Lung (tissue), 12 donors: Measurements from ENCODE around the gene MARS1. TPM values are rescaled to one million over a fixed set of nuclear protein-coding genes. Genes with fewer than 3 reads are reported as not detected.

Source experiments
- ATAC-seq: fragments of 200-7000 bp; cut with Tn5 transposase; one replicate; pipeline ENCODE4 v1.9.1; 2020; ENCODE audit warnings: moderate number of reproducible peaks; ENCODE audit not compliant: insufficient read depth, low FRiP score
- DNase-seq, 3 donors: peaks; one replicate each; pipeline ENCODE4 v3.0.0-alpha.2; 2013 to 2017
- H3K27ac ChIP-seq, 2 donors: one replicate each; pipeline ENCODE4 v1.5.1; 2013; ENCODE audit warnings: mild to moderate bottlenecking in 2 of 2, moderate library complexity in 2 of 2, control low read depth in 1 of 2, inconsistent platforms in 1 of 2, low read depth in 1 of 2, low read length in 1 of 2
- H3K27me3 ChIP-seq, 3 donors: one replicate each; pipeline ENCODE4 v1.5.1; 2013; ENCODE audit warnings: low read length in 2 of 3; ENCODE audit not compliant: control insufficient read depth in 3 of 3, insufficient read depth in 3 of 3
- H3K36me3 ChIP-seq, 4 donors: one replicate each; pipeline ENCODE4 v1.5.1; 2013; ENCODE audit warnings: low read length in 4 of 4, mild to moderate bottlenecking in 1 of 4, moderate library complexity in 1 of 4; ENCODE audit not compliant: control insufficient read depth in 4 of 4, insufficient read depth in 4 of 4
- H3K4me1 ChIP-seq, 5 donors: one replicate each; pipeline ENCODE4 v1.5.1; 2013; ENCODE audit warnings: low read length in 5 of 5, mild to moderate bottlenecking in 2 of 5, moderate library complexity in 1 of 5; ENCODE audit not compliant: control insufficient read depth in 5 of 5, insufficient read depth in 5 of 5
- H3K4me3 ChIP-seq: one replicate; pipeline ENCODE4 v1.5.1; 2013; ENCODE audit warnings: mild to moderate bottlenecking, control low read depth, moderate library complexity
- H3K9ac ChIP-seq, 2 donors: one replicate each; pipeline ENCODE4 v1.5.1; 2013; ENCODE audit warnings: low read length in 2 of 2, control low read depth in 1 of 2; ENCODE audit not compliant: insufficient read depth in 1 of 2
- H3K9me3 ChIP-seq, 4 donors: one replicate each; pipeline ENCODE4 v1.5.1; 2013; ENCODE audit warnings: low read length in 3 of 4, mild to moderate bottlenecking in 1 of 4, moderate library complexity in 1 of 4; ENCODE audit not compliant: control insufficient read depth in 4 of 4, insufficient read depth in 3 of 4
- WGBS, 2 donors: extraction: QIAGEN DNeasy Blood & Tissue Kit; methylation state at CpG; one replicate each; pipeline ENCODE4 v1.1.7; 2013; 5-methylcytosine and 5-hydroxymethylcytosine counted together
- polyA plus RNA-seq, 2 donors: library from polyadenylated mRNA; stranded (reverse); fragments of 200-250 nt; gene quantifications; one replicate each; pipeline ENCODE4 v1.2.1, GENCODE V29; 2013
- total RNA-seq, 2 donors: library from RNA; depleted of rRNA in 1 of 2; stranded (reverse); fragments of >200 nt in 1 of 2; gene quantifications; one replicate each; pipeline ENCODE4 v1.2.1, GENCODE V29; 2014 to 2021
- TF ChIP-seq, protein P1 (sequence below): IDR thresholded peaks from 2 replicates; pipeline ENCODE4 v1.5.1; 2012; ENCODE audit warnings: mild to moderate bottlenecking; ENCODE audit errors: control extremely low read depth, extremely low read depth
- donor health status: control.
- donor health status: control.
- donor health status: Bipolar disorder and iron deficiency.
- donor health status: healthy.
- donor health status: DM: yes; HTN: yes; CAD: no.

The MARS1 gene
- total and polyA plus RNA-seq, 4 donors = 55.9 to 213 (median 125) TPM

DNA sequence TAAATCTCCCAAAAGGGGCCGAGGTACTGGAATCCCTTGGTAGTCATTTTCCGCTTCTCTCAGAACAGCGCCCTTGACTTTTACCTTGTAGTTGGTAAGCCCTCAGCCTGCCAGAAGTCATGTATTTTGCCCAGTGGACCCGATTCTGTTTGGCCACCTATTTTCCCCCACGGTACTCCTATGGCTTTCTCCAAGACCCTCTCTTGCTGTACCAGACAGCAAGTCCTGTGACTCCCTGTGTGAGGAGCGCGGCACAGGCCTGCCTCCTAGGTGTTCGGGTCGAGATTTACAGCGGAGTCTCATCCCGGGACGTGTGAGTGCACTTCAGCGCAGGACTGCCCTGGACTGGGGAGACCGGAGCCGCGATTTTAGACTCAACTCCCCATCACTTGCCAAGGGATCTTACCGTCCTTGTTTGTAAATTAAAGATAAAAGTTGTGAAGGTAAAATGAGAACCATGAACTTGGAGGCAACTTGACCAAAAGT, 33.7 kb downstream of the MARS1 start:
- peak in 1 of 3 donors; percentile 60 for DNase-seq
- Histone ChIP-seq H3K9me3 (no peaks in the 10 kb centered on the region), H3K27ac (peak overlapping the region; percentile 97 to 98), H3K9ac (peak overlapping the region in 1 of 2 donors; percentile 91), H3K36me3 (peaks cover 0 to 37% (median 18%) of the 10 kb centered on the region in 4 donors), H3K4me3 (no peak overlapping the region), H3K4me1 (peaks cover 4 to 50% (median 34%) of the 10 kb centered on the region in 5 donors), H3K27me3 (no peaks in the 10 kb centered on the region)
- 41 to 49% methylated on average over 17 of the region's 17 CpGs for WGBS, 2 donors
- TF ChIP-seq, protein P1, sequence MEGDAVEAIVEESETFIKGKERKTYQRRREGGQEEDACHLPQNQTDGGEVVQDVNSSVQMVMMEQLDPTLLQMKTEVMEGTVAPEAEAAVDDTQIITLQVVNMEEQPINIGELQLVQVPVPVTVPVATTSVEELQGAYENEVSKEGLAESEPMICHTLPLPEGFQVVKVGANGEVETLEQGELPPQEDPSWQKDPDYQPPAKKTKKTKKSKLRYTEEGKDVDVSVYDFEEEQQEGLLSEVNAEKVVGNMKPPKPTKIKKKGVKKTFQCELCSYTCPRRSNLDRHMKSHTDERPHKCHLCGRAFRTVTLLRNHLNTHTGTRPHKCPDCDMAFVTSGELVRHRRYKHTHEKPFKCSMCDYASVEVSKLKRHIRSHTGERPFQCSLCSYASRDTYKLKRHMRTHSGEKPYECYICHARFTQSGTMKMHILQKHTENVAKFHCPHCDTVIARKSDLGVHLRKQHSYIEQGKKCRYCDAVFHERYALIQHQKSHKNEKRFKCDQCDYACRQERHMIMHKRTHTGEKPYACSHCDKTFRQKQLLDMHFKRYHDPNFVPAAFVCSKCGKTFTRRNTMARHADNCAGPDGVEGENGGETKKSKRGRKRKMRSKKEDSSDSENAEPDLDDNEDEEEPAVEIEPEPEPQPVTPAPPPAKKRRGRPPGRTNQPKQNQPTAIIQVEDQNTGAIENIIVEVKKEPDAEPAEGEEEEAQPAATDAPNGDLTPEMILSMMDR = no peak
- ATAC-seq = no peak

DNA sequence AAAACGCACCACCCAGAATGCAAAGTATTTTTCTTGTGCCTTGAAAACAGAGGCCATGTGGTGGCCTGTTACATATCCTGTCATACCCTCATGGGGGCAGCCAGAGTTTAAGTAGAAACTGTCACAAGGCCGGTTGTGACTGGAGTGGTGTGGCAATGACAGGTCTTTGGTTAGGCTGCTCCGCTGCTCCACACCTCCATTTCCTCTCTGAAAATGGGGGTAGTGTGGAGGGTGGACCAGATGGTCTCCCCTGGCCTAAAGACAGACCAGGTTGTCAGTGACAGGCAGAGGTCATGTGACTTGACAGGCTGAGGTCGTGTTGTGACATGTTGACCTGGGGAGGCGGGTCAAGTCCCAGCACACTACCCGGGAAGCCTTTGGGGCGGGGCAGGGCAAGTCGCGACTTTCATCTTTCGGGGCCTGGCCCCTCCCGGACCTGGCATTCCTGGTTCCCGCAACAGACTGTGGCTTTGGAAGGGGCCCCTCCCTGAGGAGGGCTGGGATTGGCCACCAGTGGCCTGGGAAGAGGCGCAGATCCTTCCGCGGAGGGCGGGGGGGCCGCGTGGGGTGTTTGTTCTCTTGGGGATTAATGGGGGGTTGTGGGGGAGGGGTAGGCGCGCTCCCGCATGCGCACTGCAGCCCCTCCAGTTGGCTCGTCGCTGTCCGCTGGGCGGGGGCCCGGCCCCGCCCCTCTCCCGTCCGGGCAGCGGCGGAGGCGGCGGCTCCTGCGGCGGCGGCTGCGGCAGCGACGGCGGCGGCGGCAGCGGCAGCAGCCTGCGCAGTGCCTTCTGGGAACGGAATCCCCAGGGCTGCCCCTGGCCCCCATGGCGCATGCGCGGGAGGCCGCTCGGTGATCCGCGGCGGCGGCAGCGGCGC, 34.4 kb downstream of the MARS1 start, which contains the start of gene MBD6:
TSS of gene MBD6 (plus strand) at position 814 of the 876 bp plus-strand sequence. CDS start 1,480 bp downstream, outside the sequence.
- H3K4me3 ChIP-seq = peak within 1 kb of the TSS; percentile 59
- no peaks in the 10 kb centered on the region for H3K27me3 ChIP-seq
- peak within 1 kb of the TSS; percentile 87 to 91 for H3K9ac ChIP-seq
- no peaks in the 10 kb centered on the region for H3K9me3 ChIP-seq
- TF ChIP-seq, protein P1 = no peak
- peak within 1 kb of the TSS; percentile 97 to 98 for H3K27ac ChIP-seq
- peak; percentile 94 to 95 (median 95) for DNase-seq
- H3K4me1 ChIP-seq = peaks cover 4 to 50% (median 34%) of the 10 kb centered on the region in 5 donors
- H3K36me3 ChIP-seq = peaks cover 3 to 36% (median 16%) of the 10 kb centered on the region in 4 donors
- ATAC-seq = peak; percentile 45
- 1% methylated on average over 19 to 57 of the region's 57 CpGs for WGBS, 2 donors

DNA sequence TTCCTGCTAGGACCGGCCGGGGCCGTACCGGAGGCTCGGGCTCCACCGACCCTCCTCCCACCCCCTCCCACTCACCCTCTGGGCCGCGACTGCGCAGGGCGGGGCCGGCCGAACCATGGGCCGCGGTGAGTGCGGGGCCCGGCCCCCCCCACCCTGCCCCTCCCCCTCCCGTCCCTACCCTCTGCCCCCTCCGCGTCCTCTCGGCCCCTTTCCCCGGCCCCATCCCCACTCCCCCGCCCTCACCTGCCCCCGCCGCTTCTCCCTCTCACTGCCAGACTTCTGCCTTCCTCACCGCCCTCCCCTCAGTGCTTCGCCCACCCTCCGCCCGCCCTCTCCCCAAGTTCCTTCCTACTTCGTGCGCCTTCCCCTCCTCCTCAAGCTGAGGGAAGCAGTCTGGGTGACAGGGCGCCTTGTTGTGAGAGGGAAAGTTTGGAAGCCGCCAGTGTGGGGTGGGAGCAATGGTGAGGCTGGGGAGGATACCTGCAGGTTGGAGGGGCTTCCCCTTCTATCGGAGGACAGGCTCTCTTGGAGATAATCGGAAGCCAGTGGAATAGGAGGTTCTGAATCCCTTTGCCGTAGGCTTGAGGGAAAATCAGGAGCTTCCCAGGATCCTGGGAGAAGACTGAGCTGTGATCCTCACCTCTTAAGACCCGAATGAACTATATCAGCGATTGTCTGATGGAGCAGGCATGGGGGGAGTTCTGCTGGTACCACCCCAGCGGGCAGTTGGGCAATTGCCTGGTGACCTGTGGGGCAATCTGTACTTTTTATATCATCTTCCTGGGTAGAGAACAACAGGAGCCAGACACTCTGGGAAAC, 35.2 kb downstream of the MARS1 start:
- ATAC-seq = no peak
- TF ChIP-seq, protein P1 = no peak
- peaks cover 2 to 47% (median 31%) of the 10 kb centered on the region in 5 donors for H3K4me1 ChIP-seq
- 0 to 2% methylated on average over 15 to 37 of the region's 38 CpGs for WGBS, 2 donors
- H3K27me3 ChIP-seq = no peaks in the 10 kb centered on the region
- peak overlapping the region; percentile 59 for H3K4me3 ChIP-seq
- peaks cover 10 to 39% (median 14%) of the 10 kb centered on the region in 4 donors for H3K36me3 ChIP-seq
- peak overlapping the region; percentile 60 to 89 for H3K9ac ChIP-seq
- DNase-seq = peak; percentile 84 to 91 (median 88)
- H3K9me3 ChIP-seq = no peaks in the 10 kb centered on the region
- peak overlapping the region; percentile 97 to 98 for H3K27ac ChIP-seq
